Hepatocyte (in vitro differentiated cells): ENCODE data around the gene IGDCC3. TPM values are rescaled to one million over a fixed set of nuclear protein-coding genes. Genes with fewer than 3 reads are reported as not detected.

Experiments
- DNase-seq: peaks from one replicate; pipeline ENCODE4 v3.0.0-alpha.2; 2016; ENCODE audit warnings: low spot score
- H2AFZ ChIP-seq: fragments of 200-600 bp; sonication (generic); 2 replicates; pipeline ENCODE4 v1.6.0; 2016; ENCODE audit warnings: antibody characterized with exemption, mild to moderate bottlenecking
- H3K27ac ChIP-seq: fragments of 200-600 bp; sonication (generic); 2 replicates; pipeline ENCODE4 v1.5.1; 2016; ENCODE audit warnings: mild to moderate bottlenecking
- H3K27me3 ChIP-seq: fragments of 200-600 bp; sonication (generic); 2 replicates; pipeline ENCODE4 v1.6.1; 2016
- H3K36me3 ChIP-seq: fragments of 200-600 bp; sonication (generic); replicated peaks from 2 replicates; pipeline ENCODE4 v1.5.1; 2016; ENCODE audit warnings: low read depth; ENCODE audit not compliant: insufficient read depth
- H3K4me1 ChIP-seq: fragments of 200-600 bp; sonication (generic); 2 replicates; pipeline ENCODE4 v1.5.1; 2016; ENCODE audit warnings: mild to moderate bottlenecking, moderate library complexity; ENCODE audit not compliant: insufficient read depth
- H3K4me2 ChIP-seq: fragments of 200-600 bp; sonication (generic); 2 replicates; pipeline ENCODE4 v1.6.0; 2016
- H3K4me3 ChIP-seq: fragments of 200-600 bp; sonication (generic); 2 replicates; pipeline ENCODE4 v1.5.1; 2016; ENCODE audit warnings: mild to moderate bottlenecking
- H3K79me2 ChIP-seq: fragments of 200-600 bp; sonication (generic); 2 replicates; pipeline ENCODE4 v1.6.0; 2017; ENCODE audit warnings: mild to moderate bottlenecking
- H3K9me2 ChIP-seq: fragments of 200-600 bp; sonication (generic); replicated peaks from 2 replicates; pipeline ENCODE4 v1.6.0; 2017; ENCODE audit warnings: mild to moderate bottlenecking; ENCODE audit not compliant: insufficient read depth
- H3K9me3 ChIP-seq: fragments of 200-600 bp; sonication (generic); 2 replicates; pipeline ENCODE4 v1.5.1; 2016; ENCODE audit warnings: low read depth, mild to moderate bottlenecking
- H4K20me1 ChIP-seq: fragments of 200-600 bp; sonication (generic); 2 replicates; pipeline ENCODE4 v1.6.0; 2016; ENCODE audit warnings: mild to moderate bottlenecking; ENCODE audit not compliant: insufficient read depth, poor library complexity, severe bottlenecking
- EZH2 ChIP-seq: fragments of 200-600 bp; sonication (generic); IDR thresholded peaks from 2 replicates; pipeline ENCODE4 v1.6.1; 2016; ENCODE audit warnings: antibody characterized with exemption, mild to moderate bottlenecking, borderline replicate concordance
- EZH2phosphoT487 ChIP-seq: fragments of 200-600 bp; sonication (generic); IDR thresholded peaks from one replicate; pipeline ENCODE4 v1.6.1; 2018; ENCODE audit warnings: antibody characterized with exemption, mild to moderate bottlenecking, low read depth, moderate library complexity; ENCODE audit not compliant: unreplicated experiment, severe bottlenecking
- WGBS: methylation state at CpG from one replicate; pipeline ENCODE4 v1.1.6; 2016; ENCODE audit warnings: low lambda C conversion rate; ENCODE audit errors: missing lambda C conversion rate; 5-methylcytosine and 5-hydroxymethylcytosine counted together
- polyA plus RNA-seq: library from polyadenylated mRNA; unstranded; fragments of >200 nt; fragmentation: Nextera tagmentation; extraction: Ambion mirVana; gene quantifications from 2 replicates; pipeline ENCODE4 v1.2.1, GENCODE V29; 2016
- total RNA-seq: library from RNA; depleted of rRNA; stranded (reverse); fragments of >200 nt; gene quantifications from 2 replicates; pipeline ENCODE4 v1.2.3, GENCODE V29; 2014
- TF ChIP-seq, protein P1 (sequence below): fragments of 200-600 bp; sonication (generic); IDR thresholded peaks from 2 replicates; pipeline ENCODE4 v1.5.1; 2016; ENCODE audit warnings: antibody characterized with exemption, mild to moderate bottlenecking; ENCODE audit not compliant: poor library complexity

IGDCC3 gene
- total and polyA plus RNA-seq, 2 experiments from 2014 or later = 8.1 to 14.8 TPM

DNA sequence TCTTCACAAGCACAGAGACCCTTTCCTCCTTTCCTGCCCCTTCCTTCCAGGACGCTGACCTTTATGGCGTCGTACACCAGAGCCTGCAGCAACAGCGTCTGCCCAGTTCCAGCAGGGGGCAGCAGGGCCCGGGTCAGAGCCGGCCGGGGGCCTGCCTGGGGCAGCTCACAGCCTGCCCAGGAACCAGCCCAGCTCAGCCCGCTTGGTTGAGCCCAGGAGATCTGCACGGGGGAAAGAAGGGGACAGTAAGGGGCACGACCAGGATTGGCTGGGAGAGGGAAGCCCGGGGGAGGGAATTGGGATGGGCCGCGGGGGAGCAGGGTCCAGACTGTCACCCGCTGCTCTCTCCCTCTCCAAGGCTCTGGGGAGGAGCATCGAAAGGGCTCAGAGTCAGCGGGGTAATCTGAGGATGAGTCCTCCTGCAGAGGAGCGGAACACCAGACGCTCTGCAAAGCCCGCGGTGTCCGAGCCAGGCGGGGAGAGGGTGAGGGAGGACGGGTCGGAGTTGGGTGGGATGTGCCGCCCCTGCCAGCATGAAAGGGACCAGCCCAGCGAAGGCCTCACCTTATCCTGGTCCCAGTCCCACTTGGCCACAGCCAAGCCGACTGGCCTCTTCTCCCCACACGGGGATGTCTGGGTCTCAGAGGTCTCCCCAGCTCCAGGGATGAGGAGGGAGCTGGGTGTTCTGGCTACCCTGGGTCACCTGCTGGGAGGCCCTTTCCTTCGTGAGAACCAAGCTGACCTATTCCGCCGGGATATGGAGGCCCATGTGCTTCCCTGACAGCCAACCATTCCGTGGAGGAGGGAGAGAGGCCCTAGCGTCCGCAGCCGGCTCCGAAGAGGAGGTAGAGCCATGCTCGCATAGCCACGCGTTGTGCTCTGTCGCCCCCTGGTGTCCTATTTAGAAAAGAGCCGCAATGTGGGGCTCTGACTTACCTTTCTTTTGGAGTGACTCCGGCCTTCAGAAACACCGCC is 7.4 kb upstream of the IGDCC3 start:
- H3K4me2 ChIP-seq = peak overlapping the region; percentile 67
- H4K20me1 ChIP-seq = no peaks in the 10 kb centered on the region
- H3K79me2 ChIP-seq = no peaks in the 10 kb centered on the region
- no peaks in the 10 kb centered on the region for H3K36me3 ChIP-seq
- no peak overlapping the region for H3K4me3 ChIP-seq
- TF ChIP-seq EZH2 (no peak), EZH2phosphoT487 (no peak)
- TF ChIP-seq, protein P1, sequence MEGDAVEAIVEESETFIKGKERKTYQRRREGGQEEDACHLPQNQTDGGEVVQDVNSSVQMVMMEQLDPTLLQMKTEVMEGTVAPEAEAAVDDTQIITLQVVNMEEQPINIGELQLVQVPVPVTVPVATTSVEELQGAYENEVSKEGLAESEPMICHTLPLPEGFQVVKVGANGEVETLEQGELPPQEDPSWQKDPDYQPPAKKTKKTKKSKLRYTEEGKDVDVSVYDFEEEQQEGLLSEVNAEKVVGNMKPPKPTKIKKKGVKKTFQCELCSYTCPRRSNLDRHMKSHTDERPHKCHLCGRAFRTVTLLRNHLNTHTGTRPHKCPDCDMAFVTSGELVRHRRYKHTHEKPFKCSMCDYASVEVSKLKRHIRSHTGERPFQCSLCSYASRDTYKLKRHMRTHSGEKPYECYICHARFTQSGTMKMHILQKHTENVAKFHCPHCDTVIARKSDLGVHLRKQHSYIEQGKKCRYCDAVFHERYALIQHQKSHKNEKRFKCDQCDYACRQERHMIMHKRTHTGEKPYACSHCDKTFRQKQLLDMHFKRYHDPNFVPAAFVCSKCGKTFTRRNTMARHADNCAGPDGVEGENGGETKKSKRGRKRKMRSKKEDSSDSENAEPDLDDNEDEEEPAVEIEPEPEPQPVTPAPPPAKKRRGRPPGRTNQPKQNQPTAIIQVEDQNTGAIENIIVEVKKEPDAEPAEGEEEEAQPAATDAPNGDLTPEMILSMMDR = peak; percentile 90
- peak; percentile 94 for DNase-seq
- no peak overlapping the region for H2AFZ ChIP-seq
- H3K4me1 ChIP-seq = peaks cover 6% of the 10 kb centered on the region
- H3K9me2 ChIP-seq = no peaks in the 10 kb centered on the region
- no peaks in the 10 kb centered on the region for H3K27me3 ChIP-seq
- 28% methylated on average over 36 of the region's 43 CpGs for WGBS
- H3K27ac ChIP-seq = no peak overlapping the region
- no peaks in the 10 kb centered on the region for H3K9me3 ChIP-seq

DNA sequence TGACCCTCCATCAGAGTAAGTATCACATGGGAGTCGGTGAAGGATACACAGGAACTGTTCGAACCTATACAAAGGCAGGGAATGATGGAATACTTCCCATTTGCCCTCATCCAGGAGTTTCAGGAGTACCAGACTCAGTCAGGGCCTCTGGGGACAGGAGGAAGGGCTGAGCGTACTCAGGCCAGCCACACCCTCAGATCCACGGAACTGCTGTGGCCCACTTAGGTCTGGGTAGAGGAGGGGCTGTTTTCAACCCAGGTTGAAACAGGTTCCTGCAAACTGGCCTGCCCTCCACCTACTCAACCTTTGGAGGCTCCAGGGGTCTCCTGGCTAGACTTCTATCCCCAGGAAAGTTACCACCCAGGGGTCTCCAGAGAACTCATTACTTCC is 6.7 kb upstream of the IGDCC3 start:
- no peaks in the 10 kb centered on the region for H3K9me3 ChIP-seq
- H2AFZ ChIP-seq = no peak overlapping the region
- H3K27me3 ChIP-seq = no peaks in the 10 kb centered on the region
- H3K27ac ChIP-seq = no peak overlapping the region
- no peaks in the 10 kb centered on the region for H4K20me1 ChIP-seq
- TF ChIP-seq EZH2 = no peak
- no peak for TF ChIP-seq EZH2phosphoT487
- TF ChIP-seq, protein P1 = no peak
- H3K4me3 ChIP-seq = no peak overlapping the region
- H3K9me2 ChIP-seq = no peaks in the 10 kb centered on the region
- peak overlapping the region; percentile 67 for H3K4me2 ChIP-seq
- H3K36me3 ChIP-seq = no peaks in the 10 kb centered on the region
- 75% methylated on average over 4 of the region's 4 CpGs for WGBS
- peaks cover 6% of the 10 kb centered on the region for H3K4me1 ChIP-seq
- no peaks in the 10 kb centered on the region for H3K79me2 ChIP-seq
- DNase-seq = no peak

DNA sequence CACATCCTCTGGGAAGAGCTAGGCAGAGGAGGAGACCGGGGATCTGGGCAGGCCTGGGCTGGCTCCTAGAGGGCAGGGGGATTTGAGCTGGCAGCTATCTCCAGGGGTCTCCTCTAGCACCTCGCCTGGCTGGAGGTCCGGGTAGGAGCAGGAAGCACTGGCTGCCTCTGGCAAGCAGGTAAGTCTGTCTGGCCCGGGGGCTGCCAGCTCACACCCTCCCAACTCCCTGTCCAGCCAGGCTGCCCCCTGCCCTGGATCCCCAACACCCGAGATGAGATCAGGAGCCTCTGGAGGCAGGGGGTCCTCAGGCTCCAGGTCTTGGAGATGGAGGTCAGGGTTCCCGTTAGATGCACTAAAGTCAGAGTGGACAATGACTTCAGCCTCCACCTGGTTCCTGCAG is 6.2 kb upstream of the IGDCC3 start:
- TF ChIP-seq, protein P1 = no peak
- TF ChIP-seq EZH2 (no peak), EZH2phosphoT487 (no peak)
- Histone ChIP-seq H2AFZ (no peak overlapping the region), H3K4me1 (peaks cover 6% of the 10 kb centered on the region), H3K79me2 (no peaks in the 10 kb centered on the region), H3K9me2 (no peaks in the 10 kb centered on the region), H3K9me3 (no peaks in the 10 kb centered on the region), H3K36me3 (no peaks in the 10 kb centered on the region), H3K27ac (no peak overlapping the region), H3K4me3 (no peak overlapping the region), H4K20me1 (no peaks in the 10 kb centered on the region), H3K27me3 (no peaks in the 10 kb centered on the region), H3K4me2 (no peak overlapping the region)
- no peak for DNase-seq
- WGBS = 97% methylated on average over 6 of the region's 6 CpGs
